Gastroesophageal sphincter (tissue), 4 donors: Measurements from ENCODE around the gene KPNB1. TPM values are rescaled to one million over a fixed set of nuclear protein-coding genes. Genes with fewer than 3 reads are reported as not detected.

ENCODE experiments used
- ATAC-seq: fragments of 150-250 bp; one replicate; pipeline ENCODE4 v1.9.1; 2016; ENCODE audit warnings: mild to moderate bottlenecking, moderate library complexity
- H3K27ac ChIP-seq, 4 donors: fragments of 200-600 bp; sonication (generic) in 3 of 4; 1 replicate in 3 of 4; 2 replicates in 1 of 4; pipeline ENCODE4 v1.5.1; 2016 to 2019
- H3K27me3 ChIP-seq: fragments of 200-600 bp; sonication (generic); one replicate; pipeline ENCODE4 v1.5.1; 2019
- H3K36me3 ChIP-seq, 2 donors: fragments of 200-600 bp; sonication (generic); one replicate each; pipeline ENCODE4 v1.5.1; 2019; ENCODE audit warnings: control low read depth in 1 of 2
- H3K4me1 ChIP-seq, 3 donors: fragments of 200-600 bp; sonication (generic); 1 replicate in 2 of 3; 2 replicates in 1 of 3; pipeline ENCODE4 v1.5.1; 2016 to 2019; ENCODE audit warnings: control low read depth in 2 of 3
- H3K4me3 ChIP-seq, 2 donors: fragments of 200-600 bp; sonication (generic); one replicate each; pipeline ENCODE4 v1.5.1; 2019; ENCODE audit warnings: mild to moderate bottlenecking in 1 of 2, moderate library complexity in 1 of 2
- H3K9me3 ChIP-seq, 3 donors: fragments of 200-600 bp; sonication (generic); one replicate each; pipeline ENCODE4 v1.5.1; 2017 to 2019; ENCODE audit warnings: control low read depth in 2 of 3
- CTCF ChIP-seq, 4 experiments: fragments of 200-600 bp in 2 of 4; fragments of 450-650 bp in 2 of 4; sonication (generic) in 1 of 4; IDR thresholded peaks; one replicate each; pipeline ENCODE4 v1.5.1; 2017 to 2019; ENCODE audit warnings: antibody characterized with exemption in 4 of 4, mild to moderate bottlenecking in 2 of 4, moderate library complexity in 2 of 4
- EP300 ChIP-seq: sonication (generic); formaldehyde crosslinking; IDR thresholded peaks from one replicate; pipeline ENCODE4 v1.6.1; 2017; ENCODE audit warnings: antibody characterized with exemption, mild to moderate bottlenecking
- POLR2A ChIP-seq, 2 donors: fragments of 450-650 bp; IDR thresholded peaks; one replicate each; pipeline ENCODE4 v1.6.1; 2017; ENCODE audit warnings: antibody characterized with exemption in 2 of 2, mild to moderate bottlenecking in 2 of 2, moderate library complexity in 1 of 2
- POLR2AphosphoS5 ChIP-seq: sonication (generic); formaldehyde crosslinking; IDR thresholded peaks from one replicate; pipeline ENCODE4 v1.6.1; 2017; ENCODE audit warnings: antibody characterized with exemption
- WGBS, 2 donors: methylation state at CpG; one replicate each; pipeline ENCODE4 v1.1.5; 2018; ENCODE audit warnings: low coverage in 1 of 2; 5-methylcytosine and 5-hydroxymethylcytosine counted together
- total RNA-seq, 4 donors: library from RNA; depleted of rRNA; stranded (reverse); fragments of >200 nt; gene quantifications; one replicate each; pipeline ENCODE4 v1.1.0, GENCODE V29; 2016

KPNB1 gene
- total RNA-seq, 4 donors from 2014 or later, result 192 to 215 (median 211) TPM

GRCh38 chr17:47651704-47652103 is 2.0 kb downstream of the KPNB1 start:
- WGBS, 2 donors, result 30 to 52% methylated on average over 2 of the region's 2 CpGs
- H3K4me3 ChIP-seq, result no peak overlapping the region
- H3K27me3 ChIP-seq, result no peaks in the 10 kb centered on the region
- peaks cover 4 to 77% (median 19%) of the 10 kb centered on the region in 3 donors for H3K4me1 ChIP-seq
- no peaks in the 10 kb centered on the region for H3K9me3 ChIP-seq
- no peak overlapping the region for H3K27ac ChIP-seq
- ATAC-seq, result no peak
- no peak for TF ChIP-seq POLR2A (IDR thresholded peaks at IDR 0.05)
- no peak for TF ChIP-seq POLR2AphosphoS5
- H3K36me3 ChIP-seq, result peaks cover 5 to 50% of the 10 kb centered on the region in 2 donors

- ATAC-seq, result no peak
- Histone ChIP-seq H3K4me3 (no peak overlapping the region), H3K9me3 (no peaks in the 10 kb centered on the region), H3K27me3 (no peaks in the 10 kb centered on the region), H3K27ac (no peak overlapping the region), H3K36me3 (peaks cover 11 to 59% of the 10 kb centered on the region in 2 donors), H3K4me1 (peaks cover 4 to 78% (median 19%) of the 10 kb centered on the region in 3 donors)
- 72 to 77% methylated on average over 6 of the region's 6 CpGs for WGBS, 2 donors
- no peak for TF ChIP-seq CTCF (IDR thresholded peaks at IDR 0.05)
- TF ChIP-seq POLR2AphosphoS5, result no peak
- TF ChIP-seq EP300, result no peak
Observed at GRCh38 chr17:47652570-47652969, 2.9 kb downstream of the KPNB1 start.

GRCh38 chr17:47653442-47653841 is 3.7 kb downstream of the KPNB1 start:
- Histone ChIP-seq H3K36me3 (peaks cover 17 to 67% of the 10 kb centered on the region in 2 donors), H3K27ac (no peak overlapping the region), H3K9me3 (no peaks in the 10 kb centered on the region), H3K27me3 (no peaks in the 10 kb centered on the region), H3K4me1 (peaks cover 4 to 69% (median 17%) of the 10 kb centered on the region in 3 donors), H3K4me3 (no peak overlapping the region)
- ATAC-seq, result no peak
- no peak for TF ChIP-seq CTCF (IDR thresholded peaks at IDR 0.05)
- TF ChIP-seq POLR2A (IDR thresholded peaks at IDR 0.05), result no peak
- no peak for TF ChIP-seq EP300
- no peak for TF ChIP-seq POLR2AphosphoS5
- 78 to 90% methylated on average over 1 to 2 of the region's 2 CpGs for WGBS, 2 donors

DNA sequence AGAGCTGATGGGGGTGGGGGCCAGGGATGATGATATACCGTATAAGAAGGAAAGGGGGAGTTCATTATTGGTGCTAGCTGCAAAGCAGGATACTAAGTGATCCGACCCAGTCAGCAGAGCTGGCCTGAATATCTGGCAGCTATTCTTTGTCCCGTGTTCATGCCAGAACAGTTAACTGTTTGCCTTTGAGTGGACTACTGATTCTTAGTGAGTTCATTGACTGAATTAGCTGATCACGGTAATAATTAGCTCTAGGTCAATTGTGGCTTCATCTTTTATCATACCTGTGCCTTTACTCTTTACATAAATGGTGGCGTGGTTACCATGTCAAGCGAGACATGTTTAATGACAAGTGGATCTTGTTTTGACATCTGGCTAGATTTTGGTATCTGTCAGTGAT is 5.3 kb downstream of the KPNB1 start:
- peaks cover 4 to 70% (median 15%) of the 10 kb centered on the region in 3 donors for H3K4me1 ChIP-seq
- 42 to 47% methylated on average over 6 of the region's 6 CpGs for WGBS, 2 donors
- no peak overlapping the region for H3K4me3 ChIP-seq
- H3K36me3 ChIP-seq, result peaks cover 17 to 83% of the 10 kb centered on the region in 2 donors
- H3K27me3 ChIP-seq, result no peaks in the 10 kb centered on the region
- H3K27ac ChIP-seq, result no peak overlapping the region
- no peak for ATAC-seq
- no peaks in the 10 kb centered on the region for H3K9me3 ChIP-seq
- TF ChIP-seq POLR2AphosphoS5 (no peak), POLR2A (IDR thresholded peaks at IDR 0.05) (no peak), EP300 (no peak), CTCF (IDR thresholded peaks at IDR 0.05) (no peak)

GRCh38 chr17:47660064-47660492 is 10.4 kb downstream of the KPNB1 start:
- peaks cover 20 to 100% of the 10 kb centered on the region in 2 donors for H3K36me3 ChIP-seq
- 41 to 54% methylated on average over 6 of the region's 6 CpGs for WGBS, 2 donors
- H3K4me3 ChIP-seq, result no peak overlapping the region
- H3K4me1 ChIP-seq, result peaks cover 0 to 41% (median under 1%) of the 10 kb centered on the region in 3 donors
- TF ChIP-seq EP300 (no peak), POLR2AphosphoS5 (no peak), POLR2A (IDR thresholded peaks at IDR 0.05) (no peak), CTCF (IDR thresholded peaks at IDR 0.05) (peak in 1 of 4 experiments; percentile 4)
- no peak overlapping the region for H3K27ac ChIP-seq
- no peak for ATAC-seq
- H3K27me3 ChIP-seq, result no peaks in the 10 kb centered on the region
- H3K9me3 ChIP-seq, result no peaks in the 10 kb centered on the region
